ENCODE data around the gene EEF1AKMT2. TPM values are rescaled to one million over a fixed set of nuclear protein-coding genes. Genes with fewer than 3 reads are reported as not detected.
A peak's percentile ranks its signal among the peaks of the same experiment; 100 is the strongest.
"Not testable (repeated sequence)": the region's sequence is repeated elsewhere in the genome, so short reads cannot be mapped to it uniquely, and the experiment has no call there.

The EEF1AKMT2 gene
- total RNA-seq, 1 donor from 2014 or later = 18.3 TPM

DNA sequence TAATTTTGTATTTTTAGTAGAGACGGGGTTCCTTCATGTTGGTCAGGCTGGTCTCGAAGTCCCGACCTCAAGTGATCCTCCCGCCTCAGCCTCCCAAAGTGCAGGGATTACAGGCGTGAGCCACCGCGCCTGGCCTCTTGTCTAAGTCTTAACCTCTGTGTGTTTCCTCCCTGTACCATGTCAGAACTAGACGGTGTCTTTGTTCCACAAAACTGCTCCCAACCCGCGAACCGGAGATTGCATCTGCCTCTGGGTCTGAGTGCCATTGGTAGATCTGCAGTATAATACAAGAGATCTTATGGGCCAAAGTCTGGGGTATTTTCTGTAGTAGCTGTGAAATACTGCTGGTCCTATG lies 1.3 kb upstream of the EEF1AKMT2 start:
- Mint-ChIP-seq H3K27ac (ENCODE audit: unreplicated experiment) (no peak overlapping the region), H3K27me3 (ENCODE audit: low read depth) (no peaks in the 10 kb centered on the region), H3K36me3 (ENCODE audit: low read depth) (peaks cover 4% of the 10 kb centered on the region), H3K4me1 (ENCODE audit: low read depth) (peaks cover 19% of the 10 kb centered on the region), H3K4me3 (ENCODE audit: unreplicated experiment) (peak overlapping the region; percentile 90), H3K9me3 (ENCODE audit: low read depth) (no peaks in the 10 kb centered on the region)
- no peak for DNase-seq (ENCODE audit: low spot score)
- TF ChIP-seq, protein P1, sequence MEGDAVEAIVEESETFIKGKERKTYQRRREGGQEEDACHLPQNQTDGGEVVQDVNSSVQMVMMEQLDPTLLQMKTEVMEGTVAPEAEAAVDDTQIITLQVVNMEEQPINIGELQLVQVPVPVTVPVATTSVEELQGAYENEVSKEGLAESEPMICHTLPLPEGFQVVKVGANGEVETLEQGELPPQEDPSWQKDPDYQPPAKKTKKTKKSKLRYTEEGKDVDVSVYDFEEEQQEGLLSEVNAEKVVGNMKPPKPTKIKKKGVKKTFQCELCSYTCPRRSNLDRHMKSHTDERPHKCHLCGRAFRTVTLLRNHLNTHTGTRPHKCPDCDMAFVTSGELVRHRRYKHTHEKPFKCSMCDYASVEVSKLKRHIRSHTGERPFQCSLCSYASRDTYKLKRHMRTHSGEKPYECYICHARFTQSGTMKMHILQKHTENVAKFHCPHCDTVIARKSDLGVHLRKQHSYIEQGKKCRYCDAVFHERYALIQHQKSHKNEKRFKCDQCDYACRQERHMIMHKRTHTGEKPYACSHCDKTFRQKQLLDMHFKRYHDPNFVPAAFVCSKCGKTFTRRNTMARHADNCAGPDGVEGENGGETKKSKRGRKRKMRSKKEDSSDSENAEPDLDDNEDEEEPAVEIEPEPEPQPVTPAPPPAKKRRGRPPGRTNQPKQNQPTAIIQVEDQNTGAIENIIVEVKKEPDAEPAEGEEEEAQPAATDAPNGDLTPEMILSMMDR (IDR thresholded peaks at IDR 0.05) = no peak

DNA sequence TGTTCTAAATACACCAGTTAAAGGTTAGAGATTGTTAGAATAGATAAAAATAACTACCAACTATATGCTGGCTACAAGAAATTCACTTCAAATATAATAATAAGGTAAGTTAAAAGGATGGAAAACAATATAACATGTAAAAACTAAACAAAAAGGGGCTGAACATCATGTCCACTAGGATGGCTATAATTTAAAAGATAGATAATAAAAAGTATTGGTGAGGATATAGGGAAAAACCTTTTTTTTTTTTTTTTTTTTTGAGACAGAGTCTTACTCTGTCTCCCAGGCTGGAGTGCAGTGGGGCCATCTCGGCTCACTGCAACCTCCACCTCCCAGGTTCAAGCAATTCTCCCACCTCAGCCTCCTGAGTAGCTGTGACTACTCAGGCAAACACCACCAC lies 8.8 kb downstream of the EEF1AKMT2 start:
- not testable (repeated sequence) for H3K27ac Mint-ChIP-seq (ENCODE audit: unreplicated experiment); H3K27me3 Mint-ChIP-seq (ENCODE audit: low read depth); H3K9me3 Mint-ChIP-seq (ENCODE audit: low read depth); H3K4me3 Mint-ChIP-seq (ENCODE audit: unreplicated experiment); DNase-seq (ENCODE audit: low spot score); H3K4me1 Mint-ChIP-seq (ENCODE audit: low read depth)
- H3K36me3 Mint-ChIP-seq (ENCODE audit: low read depth) = peaks cover 14% of the 10 kb centered on the region

DNA sequence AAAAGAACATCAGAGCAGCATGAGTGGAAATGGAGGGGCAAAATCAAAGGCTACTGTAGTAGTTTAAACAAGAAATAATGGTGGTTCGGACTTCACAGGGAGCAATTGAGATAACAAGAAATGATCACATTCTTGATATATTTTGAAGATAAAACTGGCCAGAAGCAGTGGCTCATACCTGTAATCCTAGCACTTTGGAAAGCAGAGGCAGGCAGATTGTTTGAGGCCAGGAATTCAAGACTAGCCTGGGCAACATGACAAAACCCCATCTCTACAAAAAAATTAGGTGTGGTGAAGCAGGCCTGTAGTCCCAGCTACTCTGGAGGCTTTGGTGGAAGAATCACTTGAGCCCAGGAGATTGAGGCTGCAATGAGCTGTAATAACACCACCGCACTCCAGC lies 22.9 kb downstream of the EEF1AKMT2 start:
- no peaks in the 10 kb centered on the region for H3K27me3 Mint-ChIP-seq (ENCODE audit: low read depth)
- H3K9me3 Mint-ChIP-seq (ENCODE audit: low read depth) = no peaks in the 10 kb centered on the region
- H3K36me3 Mint-ChIP-seq (ENCODE audit: low read depth) = peaks cover 22% of the 10 kb centered on the region
- TF ChIP-seq, protein P1 (IDR thresholded peaks at IDR 0.05) = no peak
- no peak overlapping the region for H3K27ac Mint-ChIP-seq (ENCODE audit: unreplicated experiment)
- DNase-seq (ENCODE audit: low spot score) = no peak
- no peak overlapping the region for H3K4me3 Mint-ChIP-seq (ENCODE audit: unreplicated experiment)
- H3K4me1 Mint-ChIP-seq (ENCODE audit: low read depth) = peaks cover 11% of the 10 kb centered on the region

DNA sequence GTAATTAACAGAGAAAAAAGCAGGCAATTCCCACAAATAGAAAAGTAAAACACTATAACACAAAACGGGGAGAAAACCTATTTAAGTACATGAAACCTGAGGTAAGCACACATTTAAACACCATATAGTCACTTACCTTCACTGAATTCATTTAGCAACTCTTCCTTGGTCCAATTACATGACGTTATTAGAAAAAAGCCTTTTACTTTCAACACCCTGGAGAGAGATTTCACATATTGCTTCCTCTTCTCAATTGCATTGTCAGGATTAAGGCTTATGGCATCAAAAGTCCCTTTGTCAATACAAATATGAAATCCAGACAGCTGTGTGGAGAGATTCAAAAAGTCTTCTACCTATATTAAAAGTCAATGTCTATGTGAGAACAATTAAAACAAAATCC lies 26.4 kb downstream of the EEF1AKMT2 start:
- Mint-ChIP-seq H3K4me1 (ENCODE audit: low read depth) (peaks cover 18% of the 10 kb centered on the region), H3K27ac (ENCODE audit: unreplicated experiment) (no peak overlapping the region), H3K36me3 (ENCODE audit: low read depth) (peaks cover 14% of the 10 kb centered on the region), H3K27me3 (ENCODE audit: low read depth) (no peaks in the 10 kb centered on the region), H3K9me3 (ENCODE audit: low read depth) (no peaks in the 10 kb centered on the region), H3K4me3 (ENCODE audit: unreplicated experiment) (no peak overlapping the region)
- no peak for DNase-seq (ENCODE audit: low spot score)
- TF ChIP-seq, protein P1 (IDR thresholded peaks at IDR 0.05) = no peak

DNA sequence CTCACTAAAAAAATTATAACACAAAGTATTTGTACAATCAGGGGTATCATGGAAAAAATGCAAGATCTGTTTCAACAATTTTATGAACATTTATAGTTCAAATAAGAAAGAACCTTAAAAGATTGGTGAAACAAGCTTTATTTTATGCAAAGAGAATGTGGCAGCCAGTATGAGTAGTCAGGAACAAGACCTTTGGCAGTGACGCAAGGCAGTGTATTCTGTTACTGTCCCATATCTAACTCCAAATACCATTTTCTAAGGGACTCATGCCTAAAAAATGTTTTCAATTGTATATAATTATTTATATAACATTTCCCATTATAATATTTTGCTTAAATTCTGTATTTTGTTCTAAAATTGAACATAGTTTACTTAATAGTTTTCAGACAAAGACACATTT lies 28.4 kb downstream of the EEF1AKMT2 start:
- H3K27ac Mint-ChIP-seq (ENCODE audit: unreplicated experiment) = no peak overlapping the region
- no peak overlapping the region for H3K4me3 Mint-ChIP-seq (ENCODE audit: unreplicated experiment)
- H3K36me3 Mint-ChIP-seq (ENCODE audit: low read depth) = peaks cover 14% of the 10 kb centered on the region
- TF ChIP-seq, protein P1 (IDR thresholded peaks at IDR 0.05) = no peak
- H3K4me1 Mint-ChIP-seq (ENCODE audit: low read depth) = peaks cover 18% of the 10 kb centered on the region
- H3K27me3 Mint-ChIP-seq (ENCODE audit: low read depth) = no peaks in the 10 kb centered on the region
- no peaks in the 10 kb centered on the region for H3K9me3 Mint-ChIP-seq (ENCODE audit: low read depth)
- no peak for DNase-seq (ENCODE audit: low spot score)

DNA sequence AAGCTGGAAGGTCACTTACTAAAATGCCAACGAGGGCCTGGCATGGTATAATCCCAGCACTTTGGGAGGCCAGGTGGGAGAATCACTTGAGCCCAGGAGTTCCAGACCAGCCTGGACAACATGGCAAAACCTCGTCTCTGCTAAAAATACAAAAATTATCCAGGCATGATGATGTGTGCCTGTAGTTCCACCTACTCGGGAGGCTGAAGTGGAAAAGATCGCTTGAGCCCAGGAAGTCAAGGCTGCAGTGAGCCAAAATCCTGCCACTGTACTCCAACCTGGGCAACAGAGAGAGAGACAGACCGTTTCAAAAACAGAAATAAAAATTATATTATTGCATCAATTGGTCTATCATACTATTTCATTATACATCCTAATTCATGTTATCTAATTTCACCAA lies 29.4 kb downstream of the EEF1AKMT2 start:
- H3K9me3 Mint-ChIP-seq (ENCODE audit: low read depth) = no peaks in the 10 kb centered on the region
- H3K4me3 Mint-ChIP-seq (ENCODE audit: unreplicated experiment) = no peak overlapping the region
- peaks cover 21% of the 10 kb centered on the region for H3K4me1 Mint-ChIP-seq (ENCODE audit: low read depth)
- H3K36me3 Mint-ChIP-seq (ENCODE audit: low read depth) = peaks cover 11% of the 10 kb centered on the region
- TF ChIP-seq, protein P1 (IDR thresholded peaks at IDR 0.05) = no peak
- no peak overlapping the region for H3K27ac Mint-ChIP-seq (ENCODE audit: unreplicated experiment)
- no peak for DNase-seq (ENCODE audit: low spot score)
- H3K27me3 Mint-ChIP-seq (ENCODE audit: low read depth) = no peaks in the 10 kb centered on the region
